ENCODE data around the gene SV2C. TPM values are rescaled to one million over a fixed set of nuclear protein-coding genes. Genes with fewer than 3 reads are reported as not detected.

The SV2C gene
- total RNA-seq, 3 donors from 2014 or later = 0.54 to 1.2 (median 0.58) TPM

DNA sequence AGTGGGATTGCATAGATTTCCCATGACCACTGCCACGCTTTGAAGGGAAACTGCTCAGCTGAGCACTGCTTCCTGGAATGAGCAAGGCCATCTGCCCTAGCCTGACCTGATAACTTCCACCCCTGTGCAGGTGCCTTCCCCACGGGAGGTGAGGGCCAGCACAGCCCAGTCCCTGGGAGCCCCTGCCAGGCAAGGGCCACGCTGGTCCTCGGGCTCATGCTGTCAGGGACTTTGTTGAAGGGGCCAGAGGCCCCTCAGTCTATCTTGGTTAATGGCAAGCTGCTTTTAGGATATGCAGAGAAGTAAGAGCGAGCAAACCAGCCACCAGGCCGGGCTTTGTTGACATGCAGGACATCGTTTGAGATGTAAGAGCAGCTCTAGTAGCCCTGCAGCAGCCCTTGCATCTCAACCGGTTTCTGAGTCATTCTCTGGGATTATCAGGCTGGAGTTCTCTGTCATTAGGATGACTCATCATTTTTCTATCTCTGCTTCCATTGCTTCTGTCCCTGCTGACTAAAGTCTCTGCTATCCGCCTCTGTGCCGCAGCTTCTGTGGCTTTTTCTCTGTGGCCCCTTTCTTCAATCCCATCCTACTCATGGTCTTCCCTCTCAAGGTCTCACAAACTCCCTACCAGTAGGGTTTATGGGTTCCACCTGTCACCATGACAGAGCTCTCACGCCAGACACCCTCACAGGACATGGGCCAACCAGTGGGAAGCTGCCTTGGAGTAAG, 289.3 kb downstream of the SV2C start:
- no peak for DNase-seq
- peak; percentile 64 for ATAC-seq
- no peak overlapping the region for H3K4me3 ChIP-seq
- H3K9me3 ChIP-seq = no peaks in the 10 kb centered on the region
- TF ChIP-seq, protein P1, sequence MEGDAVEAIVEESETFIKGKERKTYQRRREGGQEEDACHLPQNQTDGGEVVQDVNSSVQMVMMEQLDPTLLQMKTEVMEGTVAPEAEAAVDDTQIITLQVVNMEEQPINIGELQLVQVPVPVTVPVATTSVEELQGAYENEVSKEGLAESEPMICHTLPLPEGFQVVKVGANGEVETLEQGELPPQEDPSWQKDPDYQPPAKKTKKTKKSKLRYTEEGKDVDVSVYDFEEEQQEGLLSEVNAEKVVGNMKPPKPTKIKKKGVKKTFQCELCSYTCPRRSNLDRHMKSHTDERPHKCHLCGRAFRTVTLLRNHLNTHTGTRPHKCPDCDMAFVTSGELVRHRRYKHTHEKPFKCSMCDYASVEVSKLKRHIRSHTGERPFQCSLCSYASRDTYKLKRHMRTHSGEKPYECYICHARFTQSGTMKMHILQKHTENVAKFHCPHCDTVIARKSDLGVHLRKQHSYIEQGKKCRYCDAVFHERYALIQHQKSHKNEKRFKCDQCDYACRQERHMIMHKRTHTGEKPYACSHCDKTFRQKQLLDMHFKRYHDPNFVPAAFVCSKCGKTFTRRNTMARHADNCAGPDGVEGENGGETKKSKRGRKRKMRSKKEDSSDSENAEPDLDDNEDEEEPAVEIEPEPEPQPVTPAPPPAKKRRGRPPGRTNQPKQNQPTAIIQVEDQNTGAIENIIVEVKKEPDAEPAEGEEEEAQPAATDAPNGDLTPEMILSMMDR (IDR thresholded peaks at IDR 0.05) = no peak
- H3K4me1 ChIP-seq (ENCODE audit: low read depth) = no peaks in the 10 kb centered on the region
- intact Hi-C loops (cut with DNase I, micrococcal nuclease) = no loop called here
- no peaks in the 10 kb centered on the region for H3K36me3 ChIP-seq (ENCODE audit: low read depth)

DNA sequence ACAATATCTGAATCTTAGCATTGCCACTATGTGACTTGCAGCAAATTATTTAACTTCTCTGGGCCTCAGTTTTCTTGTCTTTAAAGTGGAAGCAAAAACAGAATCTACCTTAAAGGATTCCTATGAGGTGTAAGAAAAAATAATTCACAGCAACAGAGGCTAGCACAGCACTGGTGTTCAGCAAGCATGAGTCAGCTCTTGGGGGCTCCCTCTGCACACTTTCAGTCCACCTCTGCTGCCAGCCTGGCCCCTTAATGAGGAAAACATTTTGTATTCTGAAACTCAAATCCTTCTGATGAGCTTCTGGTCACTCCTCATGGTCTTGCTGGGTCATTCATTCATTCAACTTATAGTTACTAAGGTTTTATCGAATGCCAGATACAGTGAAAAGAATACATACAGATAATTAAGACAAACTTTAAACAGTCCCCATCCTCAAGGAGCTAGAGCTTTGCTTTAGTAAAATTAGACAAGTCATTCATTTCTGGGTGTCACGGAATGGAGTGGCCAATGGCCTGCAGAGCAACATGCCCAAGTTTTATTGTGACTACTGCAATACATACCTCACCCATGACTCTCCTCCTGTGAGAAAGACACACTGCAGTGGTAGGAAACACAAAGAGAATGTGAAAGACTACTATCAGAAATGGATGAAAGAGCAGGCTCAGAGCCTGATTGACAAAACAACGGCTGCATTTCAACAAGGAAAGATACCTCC, 293.1 kb downstream of the SV2C start:
- TF ChIP-seq, protein P1 (IDR thresholded peaks at IDR 0.05) = no peak
- intact Hi-C loops (cut with DNase I, micrococcal nuclease) = no loop called here
- H3K36me3 ChIP-seq (ENCODE audit: low read depth) = no peaks in the 10 kb centered on the region

DNA sequence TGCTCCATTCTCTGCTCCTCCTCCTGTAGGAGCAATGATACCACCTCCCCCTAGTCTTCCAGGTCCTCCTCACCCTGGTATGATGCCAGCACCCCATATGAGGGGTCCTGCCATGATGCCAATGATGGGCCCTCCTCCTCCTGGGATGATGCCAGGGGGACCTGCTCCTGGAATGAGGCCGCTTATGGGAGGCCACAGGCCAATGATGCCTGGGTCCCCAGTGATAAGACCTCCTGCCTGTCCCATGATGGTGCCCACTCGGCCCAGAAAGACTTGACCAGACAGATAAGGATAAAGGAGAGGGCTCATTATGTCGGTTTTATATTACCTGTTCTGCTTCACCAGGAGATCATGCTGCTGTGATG, 293.7 kb downstream of the SV2C start:
- H3K36me3 ChIP-seq (ENCODE audit: low read depth) = no peaks in the 10 kb centered on the region
- intact Hi-C loops (cut with DNase I, micrococcal nuclease) = no loop called here
- TF ChIP-seq, protein P1 (IDR thresholded peaks at IDR 0.05) = no peak
- no peak overlapping the region for H3K4me3 ChIP-seq
- ATAC-seq (no peak), DNase-seq (no peak)
- peaks cover 12% of the 10 kb centered on the region for H3K4me1 ChIP-seq (ENCODE audit: low read depth)
- no peaks in the 10 kb centered on the region for H3K9me3 ChIP-seq

More for the DNA sequence above, 293.1 kb downstream of the SV2C start:
- H3K4me3 ChIP-seq = no peak overlapping the region
- no peak for ATAC-seq
- no peaks in the 10 kb centered on the region for H3K9me3 ChIP-seq
- H3K4me1 ChIP-seq (ENCODE audit: low read depth) = peaks cover 12% of the 10 kb centered on the region
- no peak for DNase-seq

DNA sequence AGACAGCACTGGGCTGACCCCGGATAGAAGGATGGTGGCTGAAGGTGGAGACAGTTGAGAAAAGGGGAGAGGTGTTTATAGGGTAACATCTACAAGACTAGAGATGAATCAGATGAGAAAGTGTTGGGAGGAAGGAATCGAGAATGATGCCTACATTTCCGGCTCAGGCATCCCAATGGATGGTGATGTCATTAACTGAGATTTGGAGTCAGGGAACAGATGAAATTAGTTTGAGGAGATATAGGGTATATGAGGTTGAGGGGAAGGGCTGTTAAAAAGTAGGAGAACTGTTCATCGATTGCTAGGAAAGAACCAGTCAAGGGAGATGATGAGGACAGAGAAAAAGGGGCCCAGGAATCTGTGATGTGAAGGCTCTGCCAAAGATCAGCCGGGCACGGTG, 295.2 kb downstream of the SV2C start:
- Histone ChIP-seq H3K9me3 (no peaks in the 10 kb centered on the region), H3K4me1 (ENCODE audit: low read depth) (peaks cover 12% of the 10 kb centered on the region), H3K36me3 (ENCODE audit: low read depth) (no peaks in the 10 kb centered on the region), H3K4me3 (no peak overlapping the region)
- intact Hi-C loops (cut with DNase I, micrococcal nuclease) = no loop called here
- TF ChIP-seq, protein P1 (IDR thresholded peaks at IDR 0.05) = no peak
- DNase-seq (no peak), ATAC-seq (no peak)

DNA sequence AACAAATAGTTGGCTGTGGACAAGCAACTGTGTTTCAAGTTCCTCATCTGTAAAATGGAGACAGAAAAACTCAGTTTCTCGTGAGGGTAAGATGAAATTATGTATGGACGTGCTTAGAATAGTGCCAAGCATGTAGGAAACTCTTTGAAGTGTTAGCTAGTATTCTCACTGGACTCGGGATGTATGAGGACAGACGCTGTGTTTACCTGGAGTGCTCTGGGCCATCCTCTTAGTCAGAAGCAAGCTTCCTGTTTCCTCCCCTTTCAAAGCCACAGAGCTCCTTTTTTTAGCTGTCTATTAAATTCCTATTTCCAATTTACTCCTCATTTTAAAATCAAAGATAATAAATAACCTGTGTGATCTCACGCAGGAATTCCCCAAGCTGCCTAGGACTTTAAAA, 296.1 kb downstream of the SV2C start:
- intact Hi-C loops (cut with DNase I, micrococcal nuclease) = no loop called here
- Histone ChIP-seq H3K36me3 (ENCODE audit: low read depth) (no peaks in the 10 kb centered on the region), H3K4me1 (ENCODE audit: low read depth) (peaks cover 12% of the 10 kb centered on the region), H3K4me3 (no peak overlapping the region), H3K9me3 (no peaks in the 10 kb centered on the region)
- TF ChIP-seq, protein P1 (IDR thresholded peaks at IDR 0.05) = no peak
- ATAC-seq = peak; percentile 68
- no peak for DNase-seq

Data from mucosa of descending colon (tissue), 3 donors.